ENCODE results near the gene CALCOCO2. TPM values are rescaled to one million over a fixed set of nuclear protein-coding genes. Genes with fewer than 3 reads are reported as not detected.

The CALCOCO2 gene
- total RNA-seq, 2 donors from 2014 or later, result 60.1 to 78.8 TPM

DNA sequence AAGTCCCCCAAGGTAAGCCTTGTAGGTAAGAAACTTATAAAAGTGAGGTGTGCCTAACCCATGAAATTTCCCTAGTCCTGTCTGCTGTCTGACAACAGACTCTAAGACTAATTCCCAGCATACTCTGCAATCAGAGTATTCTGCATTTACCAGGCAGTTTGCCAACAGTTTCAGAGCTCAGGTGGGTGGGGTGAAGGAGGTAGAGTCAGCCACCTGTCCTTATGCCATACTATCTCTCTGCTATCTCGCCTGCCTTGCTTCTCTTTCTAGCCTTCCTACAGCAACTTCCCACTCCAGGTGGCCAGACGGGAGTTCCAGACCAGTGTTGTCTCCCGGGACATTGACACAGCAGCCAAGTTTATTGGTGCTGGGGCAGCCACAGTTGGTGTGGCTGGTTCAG, 64.1 kb downstream of the CALCOCO2 start:
- Histone ChIP-seq H3K4me3 (no peak overlapping the region), H3K27ac (no peak overlapping the region), H3K9me3 (no peaks in the 10 kb centered on the region), H3K27me3 (replicated peaks; ENCODE audit: insufficient read depth) (no peaks in the 10 kb centered on the region), H3K4me1 (replicated peaks) (peaks cover 8% of the 10 kb centered on the region), H3K36me3 (peaks cover 0 to 8% of the 10 kb centered on the region in 2 donors)
- no peak for DNase-seq (ENCODE audit: low spot score)
- 80% methylated on average over 3 of the region's 3 CpGs for WGBS
- TF ChIP-seq POLR2AphosphoS5 (IDR thresholded peaks at IDR 0.05) (no peak), POLR2A (IDR thresholded peaks at IDR 0.05) (no peak)
- TF ChIP-seq, protein P1, sequence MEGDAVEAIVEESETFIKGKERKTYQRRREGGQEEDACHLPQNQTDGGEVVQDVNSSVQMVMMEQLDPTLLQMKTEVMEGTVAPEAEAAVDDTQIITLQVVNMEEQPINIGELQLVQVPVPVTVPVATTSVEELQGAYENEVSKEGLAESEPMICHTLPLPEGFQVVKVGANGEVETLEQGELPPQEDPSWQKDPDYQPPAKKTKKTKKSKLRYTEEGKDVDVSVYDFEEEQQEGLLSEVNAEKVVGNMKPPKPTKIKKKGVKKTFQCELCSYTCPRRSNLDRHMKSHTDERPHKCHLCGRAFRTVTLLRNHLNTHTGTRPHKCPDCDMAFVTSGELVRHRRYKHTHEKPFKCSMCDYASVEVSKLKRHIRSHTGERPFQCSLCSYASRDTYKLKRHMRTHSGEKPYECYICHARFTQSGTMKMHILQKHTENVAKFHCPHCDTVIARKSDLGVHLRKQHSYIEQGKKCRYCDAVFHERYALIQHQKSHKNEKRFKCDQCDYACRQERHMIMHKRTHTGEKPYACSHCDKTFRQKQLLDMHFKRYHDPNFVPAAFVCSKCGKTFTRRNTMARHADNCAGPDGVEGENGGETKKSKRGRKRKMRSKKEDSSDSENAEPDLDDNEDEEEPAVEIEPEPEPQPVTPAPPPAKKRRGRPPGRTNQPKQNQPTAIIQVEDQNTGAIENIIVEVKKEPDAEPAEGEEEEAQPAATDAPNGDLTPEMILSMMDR (IDR thresholded peaks at IDR 0.05), result no peak
- intact Hi-C loops (cut with DNase I), result no loop called here

DNA sequence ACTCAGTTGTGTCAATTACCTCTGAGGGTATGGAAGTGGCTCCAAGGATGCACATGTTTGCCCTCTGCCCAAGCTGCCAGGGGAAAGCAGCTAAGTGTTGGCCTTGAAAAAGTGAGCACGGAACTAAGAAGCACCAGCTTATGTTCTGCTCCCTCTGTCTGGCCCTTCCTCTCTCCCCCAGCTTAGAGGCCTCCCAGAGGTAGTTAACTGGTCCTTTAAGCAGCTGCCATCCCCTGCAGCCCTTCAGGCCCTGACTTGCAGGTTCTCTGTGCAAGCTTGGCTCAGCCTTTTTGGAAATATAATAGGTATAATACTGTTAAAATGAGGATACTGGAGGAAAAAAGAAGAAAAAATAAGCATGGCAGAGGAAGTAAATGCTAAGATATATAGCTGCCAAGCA, 70.4 kb downstream of the CALCOCO2 start:
- no peak for DNase-seq (ENCODE audit: low spot score)
- no peaks in the 10 kb centered on the region for H3K9me3 ChIP-seq
- H3K4me3 ChIP-seq, result no peak overlapping the region
- no peak overlapping the region for H3K27ac ChIP-seq
- H3K36me3 ChIP-seq, result no peaks in the 10 kb centered on the region
- no peaks in the 10 kb centered on the region for H3K4me1 ChIP-seq (replicated peaks)
- TF ChIP-seq POLR2A (IDR thresholded peaks at IDR 0.05), result no peak
- no peak for TF ChIP-seq POLR2AphosphoS5 (IDR thresholded peaks at IDR 0.05)
- TF ChIP-seq, protein P1 (IDR thresholded peaks at IDR 0.05), result no peak
- WGBS, result 23% methylated on average over 1 of the region's 1 CpG
- no peaks in the 10 kb centered on the region for H3K27me3 ChIP-seq (replicated peaks; ENCODE audit: insufficient read depth)
- intact Hi-C loops (cut with DNase I), result no loop called here

DNA sequence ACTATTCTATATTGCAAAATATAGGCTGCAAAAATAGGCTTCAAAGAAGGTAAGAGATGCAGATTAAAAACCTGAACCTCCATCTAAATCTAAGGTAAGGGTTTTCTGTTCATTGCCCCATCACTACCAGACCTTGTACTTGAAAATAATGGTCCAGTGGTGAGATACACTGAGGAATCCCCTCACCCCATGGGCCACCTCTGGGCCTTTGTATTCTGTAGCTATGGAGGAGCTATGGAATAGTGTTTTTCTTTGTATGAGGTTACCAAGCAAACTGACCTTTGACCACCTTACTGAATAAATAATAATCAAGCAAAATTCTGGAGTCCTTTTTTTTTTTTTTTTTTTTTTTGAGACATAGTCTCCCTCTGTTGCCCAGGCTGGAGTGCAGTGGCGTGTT, 72.6 kb downstream of the CALCOCO2 start:
- Histone ChIP-seq H3K27ac (no peak overlapping the region), H3K36me3 (no peaks in the 10 kb centered on the region), H3K9me3 (no peaks in the 10 kb centered on the region), H3K4me3 (no peak overlapping the region), H3K4me1 (replicated peaks) (no peaks in the 10 kb centered on the region), H3K27me3 (replicated peaks; ENCODE audit: insufficient read depth) (no peaks in the 10 kb centered on the region)
- TF ChIP-seq POLR2AphosphoS5 (IDR thresholded peaks at IDR 0.05) (no peak), POLR2A (IDR thresholded peaks at IDR 0.05) (no peak)
- TF ChIP-seq, protein P1 (IDR thresholded peaks at IDR 0.05), result no peak
- 100% methylated on average over 1 of the region's 1 CpG for WGBS
- DNase-seq (ENCODE audit: low spot score), result no peak
- intact Hi-C loops (cut with DNase I), result no loop called here

DNA sequence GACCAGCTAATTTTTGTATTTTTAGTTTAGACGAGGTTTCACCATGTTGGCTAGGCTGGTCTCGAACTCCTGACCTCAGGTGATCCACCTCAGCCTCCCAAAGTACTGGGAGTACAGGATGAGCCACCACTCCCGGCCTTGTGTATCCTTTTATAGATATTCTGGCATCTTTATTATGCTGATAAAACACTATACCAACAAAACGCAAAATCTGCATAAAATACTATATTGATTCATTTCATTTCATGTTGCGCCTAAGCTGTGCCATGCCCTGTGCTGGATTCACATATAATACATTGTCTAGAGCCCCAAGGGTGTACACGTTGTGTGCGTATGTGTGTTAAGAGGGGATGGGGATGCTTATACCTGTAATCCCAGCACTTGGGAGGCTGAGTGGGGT, 73.6 kb downstream of the CALCOCO2 start:
- H3K27me3 ChIP-seq (replicated peaks; ENCODE audit: insufficient read depth), result no peaks in the 10 kb centered on the region
- H3K9me3 ChIP-seq, result no peaks in the 10 kb centered on the region
- no peaks in the 10 kb centered on the region for H3K36me3 ChIP-seq
- H3K4me1 ChIP-seq (replicated peaks), result peaks cover 2% of the 10 kb centered on the region
- 79% methylated on average over 7 of the region's 7 CpGs for WGBS
- TF ChIP-seq POLR2A (IDR thresholded peaks at IDR 0.05) (no peak), POLR2AphosphoS5 (IDR thresholded peaks at IDR 0.05) (no peak)
- TF ChIP-seq, protein P1 (IDR thresholded peaks at IDR 0.05), result no peak
- H3K27ac ChIP-seq, result no peak overlapping the region
- no peak for DNase-seq (ENCODE audit: low spot score)
- intact Hi-C loops (cut with DNase I), result no loop called here
- H3K4me3 ChIP-seq, result no peak overlapping the region

GRCh38 chr17:48905987-48906515, 75.2 kb downstream of the CALCOCO2 start:
- H3K4me1 ChIP-seq (replicated peaks), result peaks cover 17% of the 10 kb centered on the region
- no peak overlapping the region for H3K4me3 ChIP-seq
- H3K27me3 ChIP-seq (replicated peaks; ENCODE audit: insufficient read depth), result no peaks in the 10 kb centered on the region
- H3K27ac ChIP-seq, result no peak overlapping the region
- no peak for DNase-seq (ENCODE audit: low spot score)
- H3K9me3 ChIP-seq, result no peaks in the 10 kb centered on the region
- 89% methylated on average over 9 of the region's 9 CpGs for WGBS
- intact Hi-C loops (cut with DNase I), result no loop called here
- H3K36me3 ChIP-seq, result no peaks in the 10 kb centered on the region
- TF ChIP-seq POLR2AphosphoS5 (IDR thresholded peaks at IDR 0.05) (no peak), POLR2A (IDR thresholded peaks at IDR 0.05) (no peak)
- TF ChIP-seq, protein P1 (IDR thresholded peaks at IDR 0.05), result no peak

Measured in prostate gland (tissue), 2 donors.